Hepatocyte (in vitro differentiated cells): ENCODE data around the gene CLTA. TPM values are rescaled to one million over a fixed set of nuclear protein-coding genes. Genes with fewer than 3 reads are reported as not detected.

Experiments
- DNase-seq: peaks from one replicate; pipeline ENCODE4 v3.0.0-alpha.2; 2016; ENCODE audit warnings: low spot score
- H2AFZ ChIP-seq: fragments of 200-600 bp; sonication (generic); 2 replicates; pipeline ENCODE4 v1.6.0; 2016; ENCODE audit warnings: antibody characterized with exemption, mild to moderate bottlenecking
- H3K27ac ChIP-seq: fragments of 200-600 bp; sonication (generic); 2 replicates; pipeline ENCODE4 v1.5.1; 2016; ENCODE audit warnings: mild to moderate bottlenecking
- H3K27me3 ChIP-seq: fragments of 200-600 bp; sonication (generic); 2 replicates; pipeline ENCODE4 v1.6.1; 2016
- H3K36me3 ChIP-seq: fragments of 200-600 bp; sonication (generic); replicated peaks from 2 replicates; pipeline ENCODE4 v1.5.1; 2016; ENCODE audit warnings: low read depth; ENCODE audit not compliant: insufficient read depth
- H3K4me1 ChIP-seq: fragments of 200-600 bp; sonication (generic); 2 replicates; pipeline ENCODE4 v1.5.1; 2016; ENCODE audit warnings: mild to moderate bottlenecking, moderate library complexity; ENCODE audit not compliant: insufficient read depth
- H3K4me2 ChIP-seq: fragments of 200-600 bp; sonication (generic); 2 replicates; pipeline ENCODE4 v1.6.0; 2016
- H3K4me3 ChIP-seq: fragments of 200-600 bp; sonication (generic); 2 replicates; pipeline ENCODE4 v1.5.1; 2016; ENCODE audit warnings: mild to moderate bottlenecking
- H3K79me2 ChIP-seq: fragments of 200-600 bp; sonication (generic); 2 replicates; pipeline ENCODE4 v1.6.0; 2017; ENCODE audit warnings: mild to moderate bottlenecking
- H3K9me2 ChIP-seq: fragments of 200-600 bp; sonication (generic); replicated peaks from 2 replicates; pipeline ENCODE4 v1.6.0; 2017; ENCODE audit warnings: mild to moderate bottlenecking; ENCODE audit not compliant: insufficient read depth
- H3K9me3 ChIP-seq: fragments of 200-600 bp; sonication (generic); 2 replicates; pipeline ENCODE4 v1.5.1; 2016; ENCODE audit warnings: low read depth, mild to moderate bottlenecking
- H4K20me1 ChIP-seq: fragments of 200-600 bp; sonication (generic); 2 replicates; pipeline ENCODE4 v1.6.0; 2016; ENCODE audit warnings: mild to moderate bottlenecking; ENCODE audit not compliant: insufficient read depth, poor library complexity, severe bottlenecking
- CTCF ChIP-seq: fragments of 200-600 bp; sonication (generic); IDR thresholded peaks from 2 replicates; pipeline ENCODE4 v1.5.1; 2016; ENCODE audit warnings: antibody characterized with exemption, mild to moderate bottlenecking; ENCODE audit not compliant: poor library complexity
- EZH2 ChIP-seq: fragments of 200-600 bp; sonication (generic); IDR thresholded peaks from 2 replicates; pipeline ENCODE4 v1.6.1; 2016; ENCODE audit warnings: antibody characterized with exemption, mild to moderate bottlenecking, borderline replicate concordance
- EZH2phosphoT487 ChIP-seq: fragments of 200-600 bp; sonication (generic); IDR thresholded peaks from one replicate; pipeline ENCODE4 v1.6.1; 2018; ENCODE audit warnings: antibody characterized with exemption, mild to moderate bottlenecking, low read depth, moderate library complexity; ENCODE audit not compliant: unreplicated experiment, severe bottlenecking
- WGBS: methylation state at CpG from one replicate; pipeline ENCODE4 v1.1.6; 2016; ENCODE audit warnings: low lambda C conversion rate; ENCODE audit errors: missing lambda C conversion rate; 5-methylcytosine and 5-hydroxymethylcytosine counted together
- polyA plus RNA-seq: library from polyadenylated mRNA; unstranded; fragments of >200 nt; fragmentation: Nextera tagmentation; extraction: Ambion mirVana; gene quantifications from 2 replicates; pipeline ENCODE4 v1.2.1, GENCODE V29; 2016
- total RNA-seq: library from RNA; depleted of rRNA; stranded (reverse); fragments of >200 nt; gene quantifications from 2 replicates; pipeline ENCODE4 v1.2.3, GENCODE V29; 2014

The CLTA gene
- total and polyA plus RNA-seq, 2 experiments from 2014 or later, result 283 to 317 TPM

- DNase-seq, result no peak
- H3K36me3 ChIP-seq, result no peaks in the 10 kb centered on the region
- TF ChIP-seq EZH2phosphoT487 (no peak), CTCF (no peak), EZH2 (no peak)
- H3K9me2 ChIP-seq, result no peaks in the 10 kb centered on the region
- H3K4me3 ChIP-seq, result no peak overlapping the region
- H3K9me3 ChIP-seq, result no peaks in the 10 kb centered on the region
- no peaks in the 10 kb centered on the region for H3K27me3 ChIP-seq
- no peaks in the 10 kb centered on the region for H3K79me2 ChIP-seq
- H3K4me1 ChIP-seq, result peaks cover 20% of the 10 kb centered on the region
- H2AFZ ChIP-seq, result peak overlapping the region; percentile 43
- H4K20me1 ChIP-seq, result no peaks in the 10 kb centered on the region
- WGBS, result 75% methylated on average over 4 of the region's 4 CpGs
- peak overlapping the region; percentile 94 for H3K27ac ChIP-seq
- H3K4me2 ChIP-seq, result peak overlapping the region; percentile 26
Measured at GRCh38 chr9:36163786-36164170, 26.9 kb upstream of the CLTA start.

GRCh38 chr9:36164372-36164771 is 26.3 kb upstream of the CLTA start:
- no peak overlapping the region for H3K4me3 ChIP-seq
- peaks cover 20% of the 10 kb centered on the region for H3K4me1 ChIP-seq
- H4K20me1 ChIP-seq, result no peaks in the 10 kb centered on the region
- no peaks in the 10 kb centered on the region for H3K27me3 ChIP-seq
- H2AFZ ChIP-seq, result no peak overlapping the region
- no peak overlapping the region for H3K27ac ChIP-seq
- no peaks in the 10 kb centered on the region for H3K9me3 ChIP-seq
- H3K79me2 ChIP-seq, result no peaks in the 10 kb centered on the region
- 87% methylated on average over 6 of the region's 6 CpGs for WGBS
- no peaks in the 10 kb centered on the region for H3K9me2 ChIP-seq
- no peaks in the 10 kb centered on the region for H3K36me3 ChIP-seq
- DNase-seq, result no peak
- TF ChIP-seq EZH2phosphoT487, result no peak
- no peak overlapping the region for H3K4me2 ChIP-seq

GRCh38 chr9:36164989-36165388 is 25.7 kb upstream of the CLTA start:
- no peak for DNase-seq
- no peaks in the 10 kb centered on the region for H3K27me3 ChIP-seq
- no peaks in the 10 kb centered on the region for H3K79me2 ChIP-seq
- peaks cover 20% of the 10 kb centered on the region for H3K4me1 ChIP-seq
- H3K9me2 ChIP-seq, result no peaks in the 10 kb centered on the region
- no peak overlapping the region for H3K27ac ChIP-seq
- H3K36me3 ChIP-seq, result no peaks in the 10 kb centered on the region
- H3K4me3 ChIP-seq, result no peak overlapping the region
- TF ChIP-seq EZH2phosphoT487 (no peak), CTCF (no peak), EZH2 (no peak)
- WGBS, result 48% methylated on average over 3 of the region's 3 CpGs
- no peak overlapping the region for H3K4me2 ChIP-seq
- no peaks in the 10 kb centered on the region for H4K20me1 ChIP-seq
- no peaks in the 10 kb centered on the region for H3K9me3 ChIP-seq
- no peak overlapping the region for H2AFZ ChIP-seq

- H3K9me3 ChIP-seq, result no peaks in the 10 kb centered on the region
- TF ChIP-seq EZH2phosphoT487 (no peak), CTCF (no peak), EZH2 (no peak)
- H3K4me3 ChIP-seq, result no peak overlapping the region
- peak overlapping the region; percentile 92 for H3K4me2 ChIP-seq
- H2AFZ ChIP-seq, result peak overlapping the region; percentile 86
- no peak for DNase-seq
- no peaks in the 10 kb centered on the region for H3K79me2 ChIP-seq
- H3K4me1 ChIP-seq, result peaks cover 20% of the 10 kb centered on the region
- no peaks in the 10 kb centered on the region for H3K9me2 ChIP-seq
- no peaks in the 10 kb centered on the region for H3K27me3 ChIP-seq
- H3K27ac ChIP-seq, result no peak overlapping the region
- H4K20me1 ChIP-seq, result no peaks in the 10 kb centered on the region
- no peaks in the 10 kb centered on the region for H3K36me3 ChIP-seq
- WGBS, result 67% methylated on average over 10 of the region's 12 CpGs
Measured at GRCh38 chr9:36165826-36166167, 24.9 kb upstream of the CLTA start.
